Type B pancreatic cell (in vitro differentiated cells): Measurements from ENCODE around the gene CD209. TPM values are rescaled to one million over a fixed set of nuclear protein-coding genes. Genes with fewer than 3 reads are reported as not detected.

Experiments used
- DNase-seq: peaks from one replicate; pipeline ENCODE4 v3.0.0; 2021; ENCODE audit warnings: mixed read lengths; ENCODE audit not compliant: unreplicated experiment; ENCODE audit errors: extremely low spot score
- H3K27ac Mint-ChIP-seq: 2 replicates; pipeline ENCODE4 v1.8.0; 2021; ENCODE audit warnings: mild to moderate bottlenecking, mixed read lengths
- H3K27me3 Mint-ChIP-seq: 2 replicates; pipeline ENCODE4 v1.8.0; 2021; ENCODE audit warnings: mixed read lengths
- H3K36me3 Mint-ChIP-seq: 2 replicates; pipeline ENCODE4 v1.8.0; 2021; ENCODE audit warnings: mixed read lengths
- H3K4me1 Mint-ChIP-seq: one replicate; pipeline ENCODE4 v1.8.0; 2021; ENCODE audit warnings: mixed read lengths; ENCODE audit not compliant: unreplicated experiment
- H3K4me3 Mint-ChIP-seq: 2 replicates; pipeline ENCODE4 v1.8.0; 2021; ENCODE audit warnings: mild to moderate bottlenecking, mixed read lengths
- H3K9me3 Mint-ChIP-seq: 2 replicates; pipeline ENCODE4 v1.8.0; 2021; ENCODE audit warnings: mixed read lengths
- total RNA-seq: library from RNA; stranded (reverse); gene quantifications from 2 replicates; pipeline ENCODE4 v1.2.1, GENCODE V29; 2021; ENCODE audit warnings: low replicate concordance
- TF ChIP-seq, protein P1 (sequence below): fragments of 200-600 bp; sonication (generic); conservative IDR thresholded peaks from 2 replicates; pipeline ENCODE4 v1.5.0; 2021; ENCODE audit warnings: antibody characterized with exemption, mild to moderate bottlenecking

Gene CD209
- total RNA-seq, 1 donor from 2014 or later: not detected

DNA sequence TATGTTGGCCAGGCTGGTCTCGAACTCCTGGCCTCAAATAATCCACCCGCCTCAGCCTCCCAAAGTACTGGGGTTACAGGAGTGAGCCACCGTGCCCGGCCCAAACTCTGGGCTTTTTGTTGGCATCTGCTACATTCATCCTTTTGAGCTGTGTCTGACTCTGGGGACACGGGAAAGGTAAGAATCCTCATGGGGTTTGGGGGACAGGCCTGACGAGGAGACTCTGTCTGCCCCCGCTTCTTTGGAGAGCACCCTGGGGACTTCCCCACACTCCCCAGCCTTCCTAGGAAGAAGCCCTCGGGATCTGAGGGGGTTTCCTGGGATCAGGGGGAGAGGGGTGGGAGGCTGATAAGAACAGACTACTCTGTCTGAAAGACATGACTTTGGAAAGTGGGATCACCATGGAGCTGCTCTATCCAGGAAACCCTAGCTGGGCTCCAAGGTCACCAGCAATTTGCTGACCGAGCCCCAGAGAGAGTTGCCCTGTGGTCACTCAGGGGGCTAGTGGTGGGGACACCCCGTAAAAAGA is 37.3 kb downstream of the CD209 start:
- TF ChIP-seq, protein P1, sequence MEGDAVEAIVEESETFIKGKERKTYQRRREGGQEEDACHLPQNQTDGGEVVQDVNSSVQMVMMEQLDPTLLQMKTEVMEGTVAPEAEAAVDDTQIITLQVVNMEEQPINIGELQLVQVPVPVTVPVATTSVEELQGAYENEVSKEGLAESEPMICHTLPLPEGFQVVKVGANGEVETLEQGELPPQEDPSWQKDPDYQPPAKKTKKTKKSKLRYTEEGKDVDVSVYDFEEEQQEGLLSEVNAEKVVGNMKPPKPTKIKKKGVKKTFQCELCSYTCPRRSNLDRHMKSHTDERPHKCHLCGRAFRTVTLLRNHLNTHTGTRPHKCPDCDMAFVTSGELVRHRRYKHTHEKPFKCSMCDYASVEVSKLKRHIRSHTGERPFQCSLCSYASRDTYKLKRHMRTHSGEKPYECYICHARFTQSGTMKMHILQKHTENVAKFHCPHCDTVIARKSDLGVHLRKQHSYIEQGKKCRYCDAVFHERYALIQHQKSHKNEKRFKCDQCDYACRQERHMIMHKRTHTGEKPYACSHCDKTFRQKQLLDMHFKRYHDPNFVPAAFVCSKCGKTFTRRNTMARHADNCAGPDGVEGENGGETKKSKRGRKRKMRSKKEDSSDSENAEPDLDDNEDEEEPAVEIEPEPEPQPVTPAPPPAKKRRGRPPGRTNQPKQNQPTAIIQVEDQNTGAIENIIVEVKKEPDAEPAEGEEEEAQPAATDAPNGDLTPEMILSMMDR: no peak
- Mint-ChIP-seq H3K36me3 (no peaks in the 10 kb centered on the region), H3K4me3 (no peak overlapping the region), H3K27ac (no peak overlapping the region), H3K4me1 (no peaks in the 10 kb centered on the region), H3K9me3 (no peaks in the 10 kb centered on the region), H3K27me3 (peaks cover 3% of the 10 kb centered on the region)
- no peak for DNase-seq

DNA sequence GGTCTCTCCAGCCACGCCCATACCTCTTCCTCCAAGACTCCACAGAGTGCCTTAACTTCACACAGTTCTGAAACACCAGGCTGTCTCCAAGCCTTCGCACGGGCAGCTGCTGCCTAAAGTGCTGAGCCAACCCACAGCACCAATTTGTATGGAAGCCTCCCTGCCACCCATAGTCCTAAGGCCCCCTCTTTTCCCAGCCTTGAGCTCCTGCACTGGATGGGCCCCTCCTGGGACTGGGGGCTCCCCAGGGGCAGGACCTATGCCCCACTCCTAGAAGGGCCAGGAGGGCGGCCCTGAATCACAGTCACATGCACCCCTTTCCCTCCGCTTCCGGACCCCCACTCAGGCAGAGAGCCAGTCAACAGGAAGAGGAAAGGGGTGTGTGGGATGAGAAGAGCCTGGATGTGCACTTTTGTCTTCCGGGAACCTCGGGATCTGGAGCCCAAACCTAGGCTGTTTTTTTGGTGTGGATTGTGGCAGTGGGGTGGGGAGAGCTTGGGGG is 40.3 kb downstream of the CD209 start:
- H3K4me3 Mint-ChIP-seq: no peak overlapping the region
- peaks cover 15% of the 10 kb centered on the region for H3K27me3 Mint-ChIP-seq
- TF ChIP-seq, protein P1: no peak
- no peaks in the 10 kb centered on the region for H3K36me3 Mint-ChIP-seq
- H3K27ac Mint-ChIP-seq: no peak overlapping the region
- no peaks in the 10 kb centered on the region for H3K9me3 Mint-ChIP-seq
- DNase-seq: no peak
- H3K4me1 Mint-ChIP-seq: no peaks in the 10 kb centered on the region

DNA sequence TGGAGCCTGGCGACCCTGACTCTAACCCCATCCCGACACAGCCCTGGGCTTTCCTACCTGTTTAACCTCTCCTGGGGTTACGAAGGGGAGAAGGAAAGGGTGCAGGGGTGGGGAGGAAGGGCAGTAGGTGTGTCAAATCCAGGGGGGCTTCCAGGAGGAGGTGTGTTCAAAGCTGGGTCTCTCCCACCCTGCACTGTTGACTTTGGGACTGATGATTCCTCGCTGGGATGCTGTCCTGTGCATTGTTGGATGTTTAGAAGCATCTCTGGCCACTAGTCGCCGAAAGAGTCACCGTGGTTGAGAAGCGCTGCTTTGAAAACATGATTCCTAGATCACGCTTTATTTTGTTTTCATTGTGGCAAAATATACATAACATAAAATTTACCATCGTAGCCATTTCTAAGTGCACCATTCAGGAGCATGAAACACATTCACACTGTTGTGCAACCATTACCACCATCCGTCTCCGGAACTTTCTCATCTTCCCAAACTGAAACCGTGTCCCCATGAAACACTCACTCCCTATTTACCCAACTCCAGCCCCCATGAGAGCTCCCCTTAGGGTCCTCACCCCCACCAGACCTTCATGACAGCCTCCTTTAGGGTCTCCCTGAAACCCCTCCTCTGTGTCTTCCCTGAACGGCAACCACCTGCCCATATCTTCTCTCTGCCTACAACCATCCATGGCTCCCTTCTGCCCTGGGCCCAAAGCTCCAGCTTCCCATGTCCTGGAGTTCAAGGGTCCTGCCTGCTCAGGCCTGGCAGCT is 41.0 kb downstream of the CD209 start:
- no peaks in the 10 kb centered on the region for H3K36me3 Mint-ChIP-seq
- H3K4me1 Mint-ChIP-seq: no peaks in the 10 kb centered on the region
- TF ChIP-seq, protein P1: no peak
- H3K9me3 Mint-ChIP-seq: no peaks in the 10 kb centered on the region
- H3K27ac Mint-ChIP-seq: no peak overlapping the region
- H3K4me3 Mint-ChIP-seq: no peak overlapping the region
- peaks cover 16% of the 10 kb centered on the region for H3K27me3 Mint-ChIP-seq
- no peak for DNase-seq

DNA sequence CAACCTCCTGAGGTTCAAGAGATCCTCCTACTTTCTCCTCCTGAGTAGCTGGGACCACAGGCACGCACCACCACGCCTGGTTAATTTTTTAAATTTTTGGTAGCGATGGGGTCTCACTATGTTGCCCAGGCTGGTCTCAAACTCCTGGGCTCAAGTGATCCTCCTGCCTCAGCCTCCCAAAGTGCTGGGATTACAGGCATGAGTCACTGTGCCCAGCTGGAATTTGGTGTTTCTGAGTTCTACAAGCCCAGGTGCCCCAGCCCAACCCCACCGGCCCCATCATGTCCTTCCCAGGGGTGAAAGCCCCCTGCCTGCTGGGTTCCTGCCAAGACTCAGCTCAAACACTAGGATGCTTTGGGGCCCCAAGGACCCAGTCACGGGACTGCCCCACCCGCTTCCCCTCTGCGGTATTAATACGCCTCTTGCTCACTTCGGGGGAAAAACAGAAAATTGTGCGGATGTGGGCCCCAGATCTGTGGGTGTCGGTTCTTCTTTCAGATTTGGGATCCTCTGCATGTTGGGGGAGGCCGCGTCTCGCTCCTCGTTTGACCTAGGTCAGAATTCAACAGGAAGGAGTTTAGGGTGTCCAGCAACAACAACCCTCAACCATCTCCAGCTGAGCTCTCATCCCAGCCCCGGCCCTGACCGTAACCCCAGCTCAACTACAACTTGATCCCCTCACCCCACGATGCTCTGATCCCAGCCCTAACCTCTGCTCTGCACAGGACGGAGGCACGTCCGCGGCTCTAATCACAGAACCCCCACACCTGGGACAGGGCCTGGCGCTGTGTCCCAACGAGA is 41.7 kb downstream of the CD209 start:
- no peak for DNase-seq
- Mint-ChIP-seq H3K27ac (no peak overlapping the region), H3K4me3 (no peak overlapping the region), H3K4me1 (no peaks in the 10 kb centered on the region), H3K9me3 (no peaks in the 10 kb centered on the region), H3K27me3 (peaks cover 16% of the 10 kb centered on the region), H3K36me3 (no peaks in the 10 kb centered on the region)
- TF ChIP-seq, protein P1: no peak

DNA sequence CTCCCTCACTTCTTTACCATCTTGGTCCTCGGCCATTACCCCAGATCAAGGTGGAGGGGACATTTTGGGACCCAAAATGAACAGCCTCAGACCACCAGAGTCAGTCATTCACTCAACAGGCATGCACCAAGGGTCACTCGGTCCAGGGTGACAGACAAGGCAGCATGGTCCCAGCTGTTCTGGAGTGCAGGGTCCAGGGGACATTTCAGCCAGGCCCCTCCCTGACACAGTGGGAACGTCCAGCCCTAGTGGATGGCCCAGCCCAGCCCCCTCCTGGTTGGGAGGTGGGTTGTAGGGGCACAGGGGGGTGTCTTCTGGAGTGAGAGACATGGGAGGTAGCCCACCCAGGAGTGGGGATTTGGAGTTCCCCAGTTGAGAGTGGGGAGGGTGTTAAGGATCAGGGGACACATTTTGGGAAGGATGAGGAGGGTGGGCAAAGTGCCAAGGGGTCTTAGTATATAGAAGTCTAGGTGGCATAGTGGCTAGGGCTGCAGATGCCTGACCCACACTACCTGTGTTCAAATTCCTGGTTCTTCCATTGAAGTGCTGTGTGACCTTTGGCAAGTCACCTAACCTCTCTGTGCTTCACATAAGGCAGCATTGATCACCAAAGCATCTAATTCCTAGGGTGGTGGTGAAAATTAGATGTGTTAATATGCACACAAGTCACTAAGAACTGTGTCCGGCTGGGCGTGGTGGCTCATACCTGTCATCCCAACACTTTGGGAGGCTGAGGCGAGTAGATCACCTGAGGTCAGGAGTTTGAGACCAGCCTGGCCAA is 42.9 kb downstream of the CD209 start:
- TF ChIP-seq, protein P1: no peak
- Mint-ChIP-seq H3K36me3 (no peaks in the 10 kb centered on the region), H3K27me3 (peaks cover 20% of the 10 kb centered on the region), H3K4me3 (no peak overlapping the region), H3K9me3 (no peaks in the 10 kb centered on the region), H3K4me1 (no peaks in the 10 kb centered on the region), H3K27ac (no peak overlapping the region)
- no peak for DNase-seq
